ENCODE data around the gene TUBG1. TPM values are rescaled to one million over a fixed set of nuclear protein-coding genes. Genes with fewer than 3 reads are reported as not detected.

The TUBG1 gene
- total and polyA plus RNA-seq, 2 of the 4 experiments (the other 2 are of a cell fraction): 38.9 to 94.5 TPM

- Histone ChIP-seq H3K18ac (ENCODE audit: low read depth, low read length) (no peak overlapping the region), H3K27ac (ENCODE audit: insufficient read depth, low read length) (no peak overlapping the region), H2BK20ac (ENCODE audit: low read depth, low read length) (no peak overlapping the region), H3K9ac (ENCODE audit: low read depth, low read length) (no peak overlapping the region), H4K8ac (ENCODE audit: low read depth in 2 of 2, low read length in 2 of 2) (no peak overlapping the region), H3K56ac (ENCODE audit: extremely low read depth, insufficient read depth, low read length) (no peak overlapping the region), H3K9me3 (ENCODE audit: control insufficient read depth, insufficient read depth, low read length) (no peaks in the 10 kb centered on the region), H2AK9ac (replicated peaks; ENCODE audit: low read depth, low read length, poor library complexity) (no peak overlapping the region), H2AFZ (replicated peaks; ENCODE audit: low read length, poor library complexity) (no peak overlapping the region), H2AK5ac (ENCODE audit: low read depth, low read length) (no peak overlapping the region), H3K4me1 (ENCODE audit: control insufficient read depth, insufficient read depth, low read length) (peaks cover 3% of the 10 kb centered on the region; the same call in 1 of the 2 replicates), H3K4me3 (ENCODE audit: insufficient read depth, low read depth, low read length) (no peak overlapping the region), H3K4me2 (ENCODE audit: low read depth, low read length) (no peak overlapping the region), H4K91ac (ENCODE audit: insufficient read depth, low read depth, low read length) (no peak overlapping the region), H2BK5ac (ENCODE audit: low read depth, low read length, poor library complexity, severe bottlenecking) (no peak overlapping the region), H3K14ac (replicated peaks; ENCODE audit: low read depth, low read length) (no peak overlapping the region), H4K5ac (ENCODE audit: low read depth, low read length) (no peak overlapping the region), H3K36me3 (ENCODE audit: control insufficient read depth, insufficient read depth, low read length) (no peaks in the 10 kb centered on the region), H3K23ac (ENCODE audit: low read depth, low read length) (no peak overlapping the region), H2BK15ac (ENCODE audit: low read depth, low read length) (no peak overlapping the region), H2BK120ac (ENCODE audit: low read depth, low read length) (no peak overlapping the region), H3K9me1 (ENCODE audit: insufficient read depth, low read length) (no peaks in the 10 kb centered on the region), H3K79me1 (ENCODE audit: low read depth in 1 of 2, low read length in 2 of 2) (no peaks in the 10 kb centered on the region), H4K20me1 (ENCODE audit: insufficient read depth, low read length) (no peaks in the 10 kb centered on the region), H3K27me3 (ENCODE audit: control insufficient read depth, insufficient read depth, low read length) (peaks cover 25% of the 10 kb centered on the region), H3K4ac (ENCODE audit: low read depth, low read length) (no peak overlapping the region)
- dilution Hi-C loops (cut with HindIII; ENCODE audit: low sequenced_read_pairs, unreplicated experiment): no loop called here
- no peak for DNase-seq
- ChIA-PET CTCF (no interaction called here), POLR2A (ENCODE audit: unreplicated experiment) (interaction anchor here (0.7 kb wide), 1 partner anchor 131 kb away, joined by 4 read pairs; no protein-coding TSS in a partner anchor)
- in situ Hi-C loops (cut with MboI; ENCODE audit: low sequenced_read_pairs): no loop called here
- no peak for ATAC-seq (ENCODE audit: low read depth)
- TF ChIP-seq NFE2L2 (IDR thresholded peaks at IDR 0.05; ENCODE audit: low read depth, low read length): no peak
- no peak for TF ChIP-seq RCOR1 (IDR thresholded peaks at IDR 0.05; ENCODE audit: insufficient replicate concordance, low read length)
- TF ChIP-seq CHD1 (IDR thresholded peaks at IDR 0.05; ENCODE audit: low read depth, low read length): no peak
- no peak for TF ChIP-seq SMC3 (IDR thresholded peaks at IDR 0.05; ENCODE audit: low read depth, low read length)
- no peak for TF ChIP-seq BHLHE40 (IDR thresholded peaks at IDR 0.05; ENCODE audit: low read depth, low read length)
- TF ChIP-seq USF2 (IDR thresholded peaks at IDR 0.05; ENCODE audit: low read depth, low read length): no peak
- TF ChIP-seq RFX5 (IDR thresholded peaks at IDR 0.05; ENCODE audit: low read depth, low read length): no peak
- no peak for TF ChIP-seq MXI1 (IDR thresholded peaks at IDR 0.05; ENCODE audit: borderline replicate concordance, low read depth, low read length)
- TF ChIP-seq, protein P1, sequence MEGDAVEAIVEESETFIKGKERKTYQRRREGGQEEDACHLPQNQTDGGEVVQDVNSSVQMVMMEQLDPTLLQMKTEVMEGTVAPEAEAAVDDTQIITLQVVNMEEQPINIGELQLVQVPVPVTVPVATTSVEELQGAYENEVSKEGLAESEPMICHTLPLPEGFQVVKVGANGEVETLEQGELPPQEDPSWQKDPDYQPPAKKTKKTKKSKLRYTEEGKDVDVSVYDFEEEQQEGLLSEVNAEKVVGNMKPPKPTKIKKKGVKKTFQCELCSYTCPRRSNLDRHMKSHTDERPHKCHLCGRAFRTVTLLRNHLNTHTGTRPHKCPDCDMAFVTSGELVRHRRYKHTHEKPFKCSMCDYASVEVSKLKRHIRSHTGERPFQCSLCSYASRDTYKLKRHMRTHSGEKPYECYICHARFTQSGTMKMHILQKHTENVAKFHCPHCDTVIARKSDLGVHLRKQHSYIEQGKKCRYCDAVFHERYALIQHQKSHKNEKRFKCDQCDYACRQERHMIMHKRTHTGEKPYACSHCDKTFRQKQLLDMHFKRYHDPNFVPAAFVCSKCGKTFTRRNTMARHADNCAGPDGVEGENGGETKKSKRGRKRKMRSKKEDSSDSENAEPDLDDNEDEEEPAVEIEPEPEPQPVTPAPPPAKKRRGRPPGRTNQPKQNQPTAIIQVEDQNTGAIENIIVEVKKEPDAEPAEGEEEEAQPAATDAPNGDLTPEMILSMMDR (conservative IDR thresholded peaks at IDR 0.05; ENCODE audit: low read depth, low read length): no peak
- TF ChIP-seq MAFK (IDR thresholded peaks at IDR 0.05; ENCODE audit: low read depth, low read length): no peak
- no peak for TF ChIP-seq MAZ (IDR thresholded peaks at IDR 0.05; ENCODE audit: borderline replicate concordance, low read depth, low read length)
- no peak for TF ChIP-seq CEBPB (IDR thresholded peaks at IDR 0.05; ENCODE audit: low read depth, low read length)
- TF ChIP-seq POLR2A (IDR thresholded peaks at IDR 0.05; ENCODE audit: low read depth, low read length): no peak
- no peak for TF ChIP-seq ELK1 (IDR thresholded peaks at IDR 0.05; ENCODE audit: borderline replicate concordance, low read depth, low read length)
- TF ChIP-seq RAD21 (IDR thresholded peaks at IDR 0.05; ENCODE audit: low read length): no peak
- no peak for TF ChIP-seq FOS (IDR thresholded peaks at IDR 0.05; ENCODE audit: low read depth, low read length)
- intact Hi-C loops (cut with micrococcal nuclease): no loop called here
- WGBS, 2 experiments (ENCODE audit: extremely low coverage in 2 of 2, insufficient read length in 1 of 2): no CpG with 5 or more reads among the region's 4 CpGs
- BruUV-seq (replicated peaks): no TSS peak
Measured at GRCh38 chr17:42651392-42651791, 41.9 kb downstream of the TUBG1 start.
